Measurements from ENCODE around the gene BRD7.

DNA sequence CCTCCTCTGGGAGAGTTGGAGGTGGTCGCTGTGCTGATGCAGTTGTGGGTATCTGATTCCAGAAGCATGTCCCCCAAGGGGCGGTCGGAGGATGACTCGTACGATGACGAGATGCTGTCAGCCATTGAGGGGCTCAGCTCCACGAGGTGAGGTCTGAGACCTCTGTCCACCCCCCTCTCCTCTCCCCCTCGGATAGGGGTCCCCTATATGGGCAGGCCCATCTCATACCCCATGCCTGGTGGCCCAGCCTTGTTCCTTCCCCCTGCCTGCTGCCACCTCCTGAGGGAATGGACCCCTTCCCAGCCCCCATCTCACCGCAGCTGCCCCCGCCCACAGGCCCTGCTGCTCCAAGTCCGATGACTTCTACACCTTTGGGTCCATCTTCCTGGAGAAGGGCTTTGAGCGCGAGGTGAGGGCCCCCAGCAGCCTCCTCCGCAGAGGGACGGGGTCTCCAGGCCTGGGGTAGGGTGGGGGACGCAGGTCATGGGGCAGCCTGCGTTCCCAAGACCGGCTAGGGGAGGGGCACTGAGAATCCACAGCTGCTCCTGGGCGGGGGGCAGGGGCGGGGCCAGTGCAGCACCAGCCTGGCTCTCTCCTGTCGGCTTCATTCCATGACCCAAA lies 63.2 kb downstream of the BRD7 start:
- no peak for TF ChIP-seq POLR2AphosphoS5 (IDR thresholded peaks at IDR 0.05; ENCODE audit: low read length)
- TF ChIP-seq CTCF (IDR thresholded peaks at IDR 0.05 in 2 of 3, conservative IDR thresholded peaks at IDR 0.05 in 1 of 3; ENCODE audit: control insufficient read depth in 2 of 3, extremely low read depth in 1 of 3, insufficient read depth in 1 of 3, low read depth in 3 of 3, low read length in 3 of 3), result no peak
- TF ChIP-seq FOS (IDR thresholded peaks at IDR 0.05; ENCODE audit: borderline replicate concordance, extremely low read depth, insufficient read length), result no peak
- TF ChIP-seq CREM (IDR thresholded peaks at IDR 0.05; ENCODE audit: low read depth), result no peak
- TF ChIP-seq SUPT20H (IDR thresholded peaks at IDR 0.05; ENCODE audit: borderline replicate concordance, control insufficient read depth, low read depth, low read length), result no peak

Data from GM12878 (cell line).